ENCODE results near the gene KIF26B. TPM values are rescaled to one million over a fixed set of nuclear protein-coding genes. Genes with fewer than 3 reads are reported as not detected.
"Not testable (repeated sequence)": the region's sequence is repeated elsewhere in the genome, so short reads cannot be mapped to it uniquely, and the experiment has no call there.

Gene KIF26B
- total RNA-seq, 3 donors from 2014 or later, result 0.14 to 3.2 (median 0.39) TPM

- no peak for TF ChIP-seq CTCF (IDR thresholded peaks at IDR 0.05)
- no peaks in the 10 kb centered on the region for H3K36me3 ChIP-seq (ENCODE audit: low read depth)
- DNase-seq (no peak), ATAC-seq (no peak)
- H3K4me3 ChIP-seq, result no peak overlapping the region
- intact Hi-C loops (cut with DNase I, micrococcal nuclease), result no loop called here
- no peaks in the 10 kb centered on the region for H3K9me3 ChIP-seq
- no peaks in the 10 kb centered on the region for H3K4me1 ChIP-seq (ENCODE audit: low read depth)
Observed at GRCh38 chr1:245707941-245708340, 553.2 kb downstream of the KIF26B start.

- TF ChIP-seq CTCF (IDR thresholded peaks at IDR 0.05), result no peak
- intact Hi-C loops (cut with DNase I, micrococcal nuclease), result no loop called here
- H3K4me3 ChIP-seq, result no peak overlapping the region
- H3K9me3 ChIP-seq, result no peaks in the 10 kb centered on the region
- H3K4me1 ChIP-seq (ENCODE audit: low read depth), result no peaks in the 10 kb centered on the region
- H3K36me3 ChIP-seq (ENCODE audit: low read depth), result no peaks in the 10 kb centered on the region
- ATAC-seq (no peak), DNase-seq (no peak)
Observed at GRCh38 chr1:245710961-245711903, 556.4 kb downstream of the KIF26B start.

- intact Hi-C loops (cut with DNase I, micrococcal nuclease); DNase-seq; ATAC-seq: not testable (repeated sequence)
Observed at GRCh38 chr1:245714027-245714426, 559.2 kb downstream of the KIF26B start.

GRCh38 chr1:245715291-245715701, 560.5 kb downstream of the KIF26B start:
- Histone ChIP-seq H3K4me1 (ENCODE audit: low read depth) (no peaks in the 10 kb centered on the region), H3K36me3 (ENCODE audit: low read depth) (no peaks in the 10 kb centered on the region), H3K4me3 (no peak overlapping the region), H3K9me3 (no peaks in the 10 kb centered on the region)
- DNase-seq (no peak), ATAC-seq (no peak)
- intact Hi-C loops (cut with DNase I, micrococcal nuclease), result no loop called here
- no peak for TF ChIP-seq CTCF (IDR thresholded peaks at IDR 0.05)

More at GRCh38 chr1:245714027-245714426, 559.2 kb downstream of the KIF26B start:
- not testable (repeated sequence) for H3K4me3 ChIP-seq; H3K36me3 ChIP-seq (ENCODE audit: low read depth); H3K9me3 ChIP-seq; H3K4me1 ChIP-seq (ENCODE audit: low read depth)

GRCh38 chr1:245715970-245716369, 561.2 kb downstream of the KIF26B start:
- Histone ChIP-seq H3K4me3 (no peak overlapping the region), H3K36me3 (ENCODE audit: low read depth) (no peaks in the 10 kb centered on the region), H3K4me1 (ENCODE audit: low read depth) (no peaks in the 10 kb centered on the region), H3K9me3 (no peaks in the 10 kb centered on the region)
- intact Hi-C loops (cut with DNase I, micrococcal nuclease), result no loop called here
- no peak for DNase-seq
- no peak for ATAC-seq
- no peak for TF ChIP-seq CTCF (IDR thresholded peaks at IDR 0.05)

GRCh38 chr1:245716561-245716960, 561.8 kb downstream of the KIF26B start:
- no peak for ATAC-seq
- TF ChIP-seq CTCF (IDR thresholded peaks at IDR 0.05), result no peak

More at GRCh38 chr1:245716561-245716960, 561.8 kb downstream of the KIF26B start:
- Histone ChIP-seq H3K36me3 (ENCODE audit: low read depth) (no peaks in the 10 kb centered on the region), H3K9me3 (no peaks in the 10 kb centered on the region), H3K4me3 (no peak overlapping the region), H3K4me1 (ENCODE audit: low read depth) (no peaks in the 10 kb centered on the region)
- no peak for DNase-seq
- intact Hi-C loops (cut with DNase I, micrococcal nuclease), result no loop called here
